GM12878 (cell line): ENCODE data around the gene RPS2. TPM values are rescaled to one million over a fixed set of nuclear protein-coding genes. Genes with fewer than 3 reads are reported as not detected.

Experiments
- ATAC-seq: fragments of 200-7000 bp; cut with Tn5 transposase; 3 replicates; pipeline ENCODE4 v1.9.1; 2020; ENCODE audit warnings: mild to moderate bottlenecking, moderate library complexity
- Bru-seq: library from RNA; stranded (reverse); fragments of 400-500 nt; gene quantifications from one replicate; lab custom pipeline; 2021; lab: Mats Ljungman, UMichigan
- BruChase-seq, 2 experiments: library from RNA; stranded (reverse); fragments of 400-500 nt; gene quantifications; one replicate each; lab custom pipeline; 2021; lab: Mats Ljungman, UMichigan
- BruUV-seq: library from RNA; stranded (reverse); fragments of 400-500 nt; replicated peaks from 2 replicates; lab custom pipeline; 2021; lab: Mats Ljungman, UMichigan
- CTCF ChIA-PET: fragments of 300-600 bp; sonication (Branson Sonifier 250); formaldehyde crosslinking; extraction: SDS; loops from one replicate; lab custom pipeline; 2021; ENCODE audit warnings: inconsistent platforms; lab: Yijun Ruan, JAX
- POLR2A ChIA-PET: fragments of 350-600 bp; formaldehyde crosslinking; extraction: SDS; loops from one replicate; lab custom pipeline; 2021; ENCODE audit warnings: inconsistent platforms; lab: Charles Lee
- RAD21 ChIA-PET: fragments of 300-600 bp; sonication (Branson Sonifier 250); formaldehyde crosslinking; loops from one replicate; lab custom pipeline; 2023; ENCODE audit warnings: antibody characterized with exemption; ENCODE audit not compliant: unreplicated experiment; lab: Charles Lee
- SMC1A ChIA-PET: fragments of 300-600 bp; sonication (Branson Sonifier 250); formaldehyde crosslinking; loops from one replicate; lab custom pipeline; 2023; ENCODE audit not compliant: unreplicated experiment, uncharacterized antibody; lab: Charles Lee
- DNase-seq: peaks from one replicate; pipeline ENCODE4 v3.0.0-alpha.2; 2011; ENCODE audit warnings: low read depth, low spot score
- FAIRE-seq: peaks from 3 replicates; lab custom pipeline; 2011; peaks lifted over from hg19 to GRCh38; lab: Jason Lieb, UNC
- H2AFZ ChIP-seq: 2 replicates; pipeline ENCODE4 v1.6.0; 2011; ENCODE audit warnings: low read depth, low read length, control low read depth; ENCODE audit not compliant: control insufficient read depth
- H3K27ac ChIP-seq: 2 replicates; pipeline ENCODE4 v1.5.1; 2011; ENCODE audit warnings: control low read depth; ENCODE audit not compliant: control insufficient read depth, insufficient read depth
- H3K27me3 ChIP-seq, 2 experiments: replicated peaks in 1 of 2; 2 replicates each; pipeline versions ENCODE4 v1.6.0 to v1.6.1; 2011; ENCODE audit warnings: low read length in 1 of 2; ENCODE audit not compliant: control insufficient read depth in 2 of 2, insufficient read depth in 2 of 2
- H3K36me3 ChIP-seq, 2 experiments: 2 replicates each; pipeline ENCODE4 v1.5.1; 2011; ENCODE audit warnings: low read length in 1 of 2; ENCODE audit not compliant: control insufficient read depth in 2 of 2, insufficient read depth in 2 of 2
- H3K4me1 ChIP-seq: 2 replicates; pipeline ENCODE4 v1.6.1; 2011; ENCODE audit warnings: mild to moderate bottlenecking, low read length, moderate library complexity, mixed read lengths; ENCODE audit not compliant: control insufficient read depth, insufficient read depth
- H3K4me2 ChIP-seq: 2 replicates; pipeline ENCODE4 v1.6.0; 2011; ENCODE audit warnings: control low read depth; ENCODE audit not compliant: control insufficient read depth, insufficient read depth
- H3K4me3 ChIP-seq: fragments of 200-600 bp; sonication (generic); 2 replicates; pipeline ENCODE4 v1.5.1; 2016
- H3K79me2 ChIP-seq: 2 replicates; pipeline ENCODE4 v1.6.0; 2011; ENCODE audit warnings: low read length; ENCODE audit not compliant: control insufficient read depth, insufficient read depth
- H3K9ac ChIP-seq: 2 replicates; pipeline ENCODE4 v1.8.0; 2011; ENCODE audit warnings: low read length, control low read depth, mixed read lengths; ENCODE audit not compliant: control insufficient read depth, insufficient read depth
- H3K9me3 ChIP-seq: replicated peaks from 3 replicates; pipeline ENCODE4 v1.5.1; 2011; ENCODE audit warnings: mild to moderate bottlenecking, low read length; ENCODE audit not compliant: control insufficient read depth, insufficient read depth
- H4K20me1 ChIP-seq: 2 replicates; pipeline ENCODE4 v1.6.0; 2011; ENCODE audit not compliant: control insufficient read depth, insufficient read depth
- CBFB ChIP-seq: IDR thresholded peaks from 2 replicates; pipeline ENCODE4 v1.6.1; 2016; ENCODE audit warnings: antibody characterized with exemption, low read depth
- DPF2 ChIP-seq: fragments of 450-650 bp; IDR thresholded peaks from 2 replicates; pipeline ENCODE4 v1.6.1; 2017; ENCODE audit warnings: mild to moderate bottlenecking
- HDAC2 ChIP-seq: fragments of 200-600 bp; sonication (generic); IDR thresholded peaks from 2 replicates; pipeline ENCODE4 v1.6.1; 2017
- NFIC ChIP-seq: IDR thresholded peaks from 2 replicates; pipeline ENCODE4 v1.6.1; 2012; ENCODE audit warnings: low read depth, mild to moderate bottlenecking, inconsistent platforms, low read length, moderate library complexity
- NR2F1 ChIP-seq: fragments of 450-650 bp; conservative IDR thresholded peaks from 2 replicates; pipeline ENCODE4 v1.6.1; 2017; ENCODE audit warnings: mild to moderate bottlenecking
- PAX5 ChIP-seq: IDR thresholded peaks from 2 replicates; pipeline ENCODE4 v1.6.1; 2011; ENCODE audit warnings: low read depth, low read length, borderline replicate concordance
- WGBS: methylation state at CpG from one replicate; pipeline ENCODE4 v1.1.6; 2016; ENCODE audit warnings: low lambda C conversion rate; ENCODE audit not compliant: insufficient replicate concordance, insufficient coverage; ENCODE audit errors: missing lambda C conversion rate; 5-methylcytosine and 5-hydroxymethylcytosine counted together
- in situ Hi-C: fragments of 300-500 bp; cut with MboI; formaldehyde crosslinking; loops from 9 replicates; pipeline ENCODE4 v1.14.3; 2018; ENCODE audit warnings: mixed read lengths
- intact Hi-C: fragments of 100-400 bp; cut with micrococcal nuclease; formaldehyde crosslinking; loops from one replicate; pipeline ENCODE4 v1.14.2; 2022; ENCODE audit not compliant: unreplicated experiment
- long read RNA-seq, 2 experiments: library from polyadenylated mRNA; unstranded; transcript quantifications; one replicate each; pipeline ENCODE4 v2.0.0, GENCODE V29; 2019 to 2020
- polyA minus RNA-seq, 3 experiments: library from RNA; depleted of rRNA, polyadenylated mRNA; stranded (reverse); fragments of >200 nt; gene quantifications; 2 replicates each; pipeline ENCODE4 v1.2.3, GENCODE V29; 2011
- polyA plus RNA-seq, 11 experiments: library from polyadenylated mRNA; depleted of rRNA in 4 of 11; unstranded in 6 of 11; stranded (reverse) in 5 of 11; fragments of >200 nt; fragmentation: Nextera tagmentation in 4 of 11; fragmentation: Illumina TruSeq in 1 of 11; extraction: Ambion mirVana in 4 of 11; extraction: Trizol in 1 of 11; gene quantifications; 1 replicate in 1 of 11; 2 replicates in 10 of 11; pipeline versions ENCODE4 v1.2.1 to v1.2.3, GENCODE V29; 2011 to 2016; ENCODE audit warnings: inconsistent platforms in 2 of 11, missing spikeins in 2 of 11, low read depth in 1 of 11
- total RNA-seq, 4 experiments: library from RNA; depleted of rRNA in 3 of 4; stranded (reverse); fragments of >200 nt in 3 of 4; fragmentation: Illumina TruSeq in 1 of 4; extraction: Trizol in 1 of 4; gene quantifications; 2 replicates each; pipeline versions ENCODE4 v1.2.1 to v1.2.3, GENCODE V29; 2013 to 2021
- TF ChIP-seq, protein P1 (sequence below): fragments of 450-650 bp; IDR thresholded peaks from 2 replicates; pipeline ENCODE4 v1.6.1; 2017; ENCODE audit warnings: antibody characterized with exemption, mild to moderate bottlenecking, moderate library complexity
- TF ChIP-seq, protein P2 (sequence below): fragments of 450-650 bp; IDR thresholded peaks from 2 replicates; pipeline ENCODE4 v1.6.1; 2016; ENCODE audit warnings: mild to moderate bottlenecking, moderate library complexity, borderline replicate concordance

The RPS2 gene
- total RNA-seq (2013; cell fraction: nucleolus; rRNA removed) = 593 and 633 TPM in 2 replicates
- total RNA-seq (2014; rRNA removed) = 5,589 and 7,037 TPM in 2 replicates
- 4,681 and 5,122 TPM in 2 replicates for total RNA-seq (2014; rRNA removed; fragmentation: Illumina TruSeq; extraction: Trizol)
- 6,096 and 6,247 TPM in 2 replicates for total RNA-seq (2021)
- polyA plus RNA-seq (2011; ENCODE audit: low read depth) = 3,332 TPM
- polyA plus RNA-seq (2011; rRNA removed) = 2,202 and 4,066 TPM in 2 replicates
- 9,113 and 10,676 TPM in 2 replicates for polyA plus RNA-seq (2011; cell fraction: cytosol; rRNA removed)
- polyA plus RNA-seq (2011; cell fraction: nucleus; rRNA removed) = 4,007 and 4,043 TPM in 2 replicates
- polyA plus RNA-seq (2012) = 7,298 and 8,934 TPM in 2 replicates
- 864 and 3,557 TPM in 2 replicates for polyA plus RNA-seq (2014; fragmentation: Illumina TruSeq; extraction: Trizol)
- polyA plus RNA-seq (2014; fragmentation: Nextera tagmentation; extraction: Ambion mirVana) = 1,000 to 10,000 TPM; 1,295 to 3,629 TPM
- polyA plus RNA-seq (2014; rRNA removed) = 7,121 and 7,267 TPM in 2 replicates
- 1,000 to 10,000 TPM; 3,107 to 3,800 TPM for polyA plus RNA-seq (2016; fragmentation: Nextera tagmentation; extraction: Ambion mirVana)
- 3,882 and 8,083 TPM in 2 replicates for polyA minus RNA-seq (2011; rRNA and poly(A)+ RNA removed)
- polyA minus RNA-seq (2011; cell fraction: cytosol; rRNA and poly(A)+ RNA removed) = 2,772 and 2,867 TPM in 2 replicates
- 734 and 976 TPM in 2 replicates for polyA minus RNA-seq (2011; cell fraction: nucleus; rRNA and poly(A)+ RNA removed)
- Bru-seq, nascent RNA = percentile 100 among the genes with signal in this experiment
- percentile 100 among the genes with signal in this experiment for BruChase-seq, experiment 1, labeled RNA remaining after a 6-hour chase
- percentile 100 among the genes with signal in this experiment for BruChase-seq, experiment 2, labeled RNA remaining after a 2-hour chase
- long read RNA-seq, experiment 1, transcript RPS2-201 (7 exons, 985 nt) = major isoform, 3,516 of 5,433 reads
- long read RNA-seq, experiment 1, partial matches to known transcripts = 1,830 of 5,433 reads
- long read RNA-seq, experiment 1, other reads (novel, unspliced or antisense) = 86 of 5,433 reads
- long read RNA-seq, experiment 2, transcript RPS2-201 (7 exons, 985 nt) = major isoform, 58 of 182 reads
- long read RNA-seq, experiment 2, partial matches to known transcripts = 121 of 182 reads
- long read RNA-seq, experiment 2, other reads (novel, unspliced or antisense) = 3 of 182 reads

DNA sequence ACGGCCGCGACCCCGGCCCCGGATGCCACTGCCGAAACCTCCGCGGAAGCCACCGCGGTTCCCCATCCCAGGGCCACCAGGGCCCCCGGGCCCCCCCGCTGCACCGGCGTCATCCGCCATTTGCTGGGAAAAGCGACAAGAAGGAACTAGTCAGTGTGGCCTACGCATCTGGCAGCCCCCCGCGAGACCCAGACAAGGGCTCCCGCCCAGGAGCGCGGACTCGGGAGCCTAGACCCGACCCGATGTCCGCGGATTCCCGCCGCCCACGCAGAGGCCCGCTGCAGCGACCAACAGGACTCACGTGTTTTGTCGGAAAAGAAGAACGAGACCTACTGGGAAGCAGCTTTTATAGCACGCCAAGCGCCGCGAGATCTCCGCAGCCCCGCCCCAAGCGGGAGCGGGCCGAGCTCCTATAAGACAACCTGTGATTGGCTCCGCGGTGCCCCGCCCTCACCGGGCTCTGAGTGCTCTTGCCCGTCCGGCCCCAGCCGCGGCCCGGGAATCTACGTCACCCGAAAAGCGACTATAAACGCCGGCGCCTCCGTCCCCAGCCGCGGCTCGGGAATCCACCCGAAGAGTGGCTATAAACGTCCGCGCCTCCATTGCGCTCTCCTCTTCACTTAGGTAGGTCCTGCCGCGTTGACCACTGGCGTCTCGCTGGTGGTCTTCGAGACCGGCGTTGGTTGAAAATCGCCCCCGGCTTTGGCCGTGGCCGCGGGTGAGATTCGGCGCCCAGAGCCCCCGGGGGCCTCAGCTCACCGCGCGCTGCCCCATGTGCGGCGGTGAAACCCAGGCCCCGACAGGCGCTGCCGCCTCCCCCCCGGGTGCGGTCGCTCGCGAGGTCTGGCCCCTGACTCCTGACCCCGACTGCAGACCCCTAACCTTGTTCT lies at the start of gene RPS2:
Gene RPS2 (minus strand): TSS at position 321 of the 890 bp plus-strand sequence. CDS start 201 bp downstream, at position 120.
- Histone ChIP-seq H3K79me2 (peaks cover 61% of the 10 kb centered on the region), H3K4me2 (peak within 1 kb of the TSS; percentile 97), H4K20me1 (peaks cover 6% of the 10 kb centered on the region; the same call in 1 of the 2 replicates), H3K27ac (peak within 1 kb of the TSS; percentile 90), H3K9ac (peak within 1 kb of the TSS; percentile 99), H3K4me3 (peak within 1 kb of the TSS; percentile 98), H3K4me1 (peaks cover 14% of the 10 kb centered on the region), H3K9me3 (no peaks in the 10 kb centered on the region), H3K27me3 (no peaks in the 10 kb centered on the region), H3K36me3 (peaks cover 11 to 13% of the 10 kb centered on the region in 2 experiments; a peak in 3 of 4 replicates), H2AFZ (peak within 1 kb of the TSS; percentile 72)
- DNase-seq (peak; percentile 83), FAIRE-seq (peak; percentile 85), ATAC-seq (peak; percentile 80)
- no TSS peak for BruUV-seq
- in situ Hi-C loops (no loop called here), intact Hi-C loops (no loop called here)
- ChIA-PET SMC1A (interaction anchor here (1.0 to 1.7 kb wide), 2 partner anchors 17 to 22 kb away, joined by 5 to 7 read pairs; partner anchors contain the start of genes MSRB1 and NOXO1), RAD21 (interaction anchor here (0.9 to 1.9 kb wide), 7 partner anchors 17 to 191 kb away, joined by 3 to 7 read pairs (median 3); partner anchors contain the start of genes NOXO1, NUBP2, SPSB3 and TRAF7), CTCF (interaction anchor here (0.7 to 1.2 kb wide), 2 partner anchors 26 to 40 kb away, joined by 3 read pairs; no protein-coding TSS in a partner anchor), POLR2A (interaction anchor here (0.6 to 3.3 kb wide), 16 partner anchors 10 to 304 kb away, joined by 3 to 25 read pairs (median 7); partner anchors contain the start of genes MSRB1, NOXO1, NUBP2 and SPSB3)
- under 1% methylated on average over 94 of the region's 97 CpGs for WGBS
- TF ChIP-seq, protein P1, sequence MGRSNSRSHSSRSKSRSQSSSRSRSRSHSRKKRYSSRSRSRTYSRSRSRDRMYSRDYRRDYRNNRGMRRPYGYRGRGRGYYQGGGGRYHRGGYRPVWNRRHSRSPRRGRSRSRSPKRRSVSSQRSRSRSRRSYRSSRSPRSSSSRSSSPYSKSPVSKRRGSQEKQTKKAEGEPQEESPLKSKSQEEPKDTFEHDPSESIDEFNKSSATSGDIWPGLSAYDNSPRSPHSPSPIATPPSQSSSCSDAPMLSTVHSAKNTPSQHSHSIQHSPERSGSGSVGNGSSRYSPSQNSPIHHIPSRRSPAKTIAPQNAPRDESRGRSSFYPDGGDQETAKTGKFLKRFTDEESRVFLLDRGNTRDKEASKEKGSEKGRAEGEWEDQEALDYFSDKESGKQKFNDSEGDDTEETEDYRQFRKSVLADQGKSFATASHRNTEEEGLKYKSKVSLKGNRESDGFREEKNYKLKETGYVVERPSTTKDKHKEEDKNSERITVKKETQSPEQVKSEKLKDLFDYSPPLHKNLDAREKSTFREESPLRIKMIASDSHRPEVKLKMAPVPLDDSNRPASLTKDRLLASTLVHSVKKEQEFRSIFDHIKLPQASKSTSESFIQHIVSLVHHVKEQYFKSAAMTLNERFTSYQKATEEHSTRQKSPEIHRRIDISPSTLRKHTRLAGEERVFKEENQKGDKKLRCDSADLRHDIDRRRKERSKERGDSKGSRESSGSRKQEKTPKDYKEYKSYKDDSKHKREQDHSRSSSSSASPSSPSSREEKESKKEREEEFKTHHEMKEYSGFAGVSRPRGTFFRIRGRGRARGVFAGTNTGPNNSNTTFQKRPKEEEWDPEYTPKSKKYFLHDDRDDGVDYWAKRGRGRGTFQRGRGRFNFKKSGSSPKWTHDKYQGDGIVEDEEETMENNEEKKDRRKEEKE = no peak
- TF ChIP-seq CBFB (peak; percentile 99), PAX5 (peak; percentile 56; the same call in 1 of the 2 replicates), NFIC (peak; percentile 45; the same call in 1 of the 2 replicates), HDAC2 (no peak), DPF2 (peak; percentile 54), NR2F1 (peak; percentile 45; the same call in 1 of the 2 replicates)
- TF ChIP-seq, protein P2, sequence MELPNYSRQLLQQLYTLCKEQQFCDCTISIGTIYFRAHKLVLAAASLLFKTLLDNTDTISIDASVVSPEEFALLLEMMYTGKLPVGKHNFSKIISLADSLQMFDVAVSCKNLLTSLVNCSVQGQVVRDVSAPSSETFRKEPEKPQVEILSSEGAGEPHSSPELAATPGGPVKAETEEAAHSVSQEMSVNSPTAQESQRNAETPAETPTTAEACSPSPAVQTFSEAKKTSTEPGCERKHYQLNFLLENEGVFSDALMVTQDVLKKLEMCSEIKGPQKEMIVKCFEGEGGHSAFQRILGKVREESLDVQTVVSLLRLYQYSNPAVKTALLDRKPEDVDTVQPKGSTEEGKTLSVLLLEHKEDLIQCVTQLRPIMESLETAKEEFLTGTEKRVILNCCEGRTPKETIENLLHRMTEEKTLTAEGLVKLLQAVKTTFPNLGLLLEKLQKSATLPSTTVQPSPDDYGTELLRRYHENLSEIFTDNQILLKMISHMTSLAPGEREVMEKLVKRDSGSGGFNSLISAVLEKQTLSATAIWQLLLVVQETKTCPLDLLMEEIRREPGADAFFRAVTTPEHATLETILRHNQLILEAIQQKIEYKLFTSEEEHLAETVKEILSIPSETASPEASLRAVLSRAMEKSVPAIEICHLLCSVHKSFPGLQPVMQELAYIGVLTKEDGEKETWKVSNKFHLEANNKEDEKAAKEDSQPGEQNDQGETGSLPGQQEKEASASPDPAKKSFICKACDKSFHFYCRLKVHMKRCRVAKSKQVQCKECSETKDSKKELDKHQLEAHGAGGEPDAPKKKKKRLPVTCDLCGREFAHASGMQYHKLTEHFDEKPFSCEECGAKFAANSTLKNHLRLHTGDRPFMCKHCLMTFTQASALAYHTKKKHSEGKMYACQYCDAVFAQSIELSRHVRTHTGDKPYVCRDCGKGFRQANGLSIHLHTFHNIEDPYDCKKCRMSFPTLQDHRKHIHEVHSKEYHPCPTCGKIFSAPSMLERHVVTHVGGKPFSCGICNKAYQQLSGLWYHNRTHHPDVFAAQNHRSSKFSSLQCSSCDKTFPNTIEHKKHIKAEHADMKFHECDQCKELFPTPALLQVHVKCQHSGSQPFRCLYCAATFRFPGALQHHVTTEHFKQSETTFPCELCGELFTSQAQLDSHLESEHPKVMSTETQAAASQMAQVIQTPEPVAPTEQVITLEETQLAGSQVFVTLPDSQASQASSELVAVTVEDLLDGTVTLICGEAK = peak; percentile 69; the same call in 1 of the 2 replicates
